Liver (tissue), 9 donors: ENCODE measurements around the gene ISG15. TPM values are rescaled to one million over a fixed set of nuclear protein-coding genes. Genes with fewer than 3 reads are reported as not detected.

ENCODE experiments used
- DNase-seq: peaks from one replicate; pipeline ENCODE4 v3.0.0-alpha.2; 2017; ENCODE audit warnings: low spot score
- H3K27ac ChIP-seq, 2 donors: one replicate each; pipeline ENCODE4 v1.7.0; 2013; ENCODE audit warnings: inconsistent platforms in 2 of 2, low read length in 2 of 2, control low read depth in 1 of 2, low read depth in 1 of 2, mild to moderate bottlenecking in 1 of 2
- H3K27me3 ChIP-seq, 4 donors: one replicate each; pipeline versions ENCODE4 v1.6.1 to v1.7.0; 2013; ENCODE audit warnings: low read length in 3 of 4, inconsistent platforms in 1 of 4, mild to moderate bottlenecking in 1 of 4, moderate library complexity in 1 of 4; ENCODE audit not compliant: control insufficient read depth in 4 of 4, insufficient read depth in 4 of 4
- H3K36me3 ChIP-seq, 4 donors: one replicate each; pipeline versions ENCODE4 v1.6.1 to v1.7.0; 2013; ENCODE audit warnings: low read length in 3 of 4, mild to moderate bottlenecking in 3 of 4, low read depth in 1 of 4, moderate library complexity in 1 of 4; ENCODE audit not compliant: control insufficient read depth in 4 of 4, insufficient read depth in 3 of 4
- H3K4me1 ChIP-seq, 4 donors: one replicate each; pipeline versions ENCODE4 v1.6.1 to v1.7.0; 2013; ENCODE audit warnings: low read length in 3 of 4, mild to moderate bottlenecking in 3 of 4, moderate library complexity in 1 of 4; ENCODE audit not compliant: control insufficient read depth in 4 of 4, insufficient read depth in 4 of 4
- H3K4me3 ChIP-seq, 3 donors: one replicate each; pipeline versions ENCODE4 v1.6.1 to v1.7.0; 2013; ENCODE audit warnings: low read length in 3 of 3, control low read depth in 1 of 3, low read depth in 1 of 3, mild to moderate bottlenecking in 1 of 3
- H3K9ac ChIP-seq, 2 donors: one replicate each; pipeline ENCODE4 v1.7.0; 2013; ENCODE audit warnings: low read length in 2 of 2, mild to moderate bottlenecking in 2 of 2, moderate library complexity in 2 of 2, control low read depth in 1 of 2, low read depth in 1 of 2
- H3K9me3 ChIP-seq, 4 donors: one replicate each; pipeline versions ENCODE4 v1.6.1 to v1.7.0; 2013; ENCODE audit warnings: low read length in 3 of 4; ENCODE audit not compliant: control insufficient read depth in 4 of 4
- ATF3 ChIP-seq: IDR thresholded peaks from 2 replicates; pipeline ENCODE4 v1.6.1; 2016; ENCODE audit warnings: antibody characterized with exemption
- EGR1 ChIP-seq, 2 donors: IDR thresholded peaks; 2 replicates each; pipeline ENCODE4 v1.6.1; 2016 to 2018; ENCODE audit warnings: antibody characterized with exemption in 2 of 2, low read depth in 2 of 2
- FOXA1 ChIP-seq: IDR thresholded peaks from 2 replicates; pipeline ENCODE4 v1.6.1; 2016; ENCODE audit warnings: antibody characterized with exemption
- FOXA2 ChIP-seq: IDR thresholded peaks from 2 replicates; pipeline ENCODE4 v1.6.1; 2016; ENCODE audit warnings: antibody characterized with exemption
- HNF4A ChIP-seq, 2 donors: conservative IDR thresholded peaks; 2 replicates each; pipeline ENCODE4 v1.6.1; 2016; ENCODE audit warnings: antibody characterized with exemption in 2 of 2, mild to moderate bottlenecking in 2 of 2
- JUND ChIP-seq, 2 donors: IDR thresholded peaks; 2 replicates each; pipeline ENCODE4 v1.6.1; 2016; ENCODE audit warnings: antibody characterized with exemption in 2 of 2
- RAD21 ChIP-seq, 2 donors: IDR thresholded peaks; 2 replicates each; pipeline ENCODE4 v1.6.1; 2016; ENCODE audit warnings: antibody characterized with exemption in 2 of 2, mild to moderate bottlenecking in 2 of 2
- REST ChIP-seq: IDR thresholded peaks from 2 replicates; pipeline ENCODE4 v1.6.1; 2016; ENCODE audit warnings: antibody characterized with exemption, mild to moderate bottlenecking
- RXRA ChIP-seq, 2 donors: IDR thresholded peaks; 2 replicates each; pipeline ENCODE4 v1.6.1; 2017 to 2018; ENCODE audit warnings: antibody characterized with exemption in 2 of 2, mild to moderate bottlenecking in 1 of 2
- SP1 ChIP-seq: IDR thresholded peaks from 2 replicates; pipeline ENCODE4 v1.6.1; 2018; ENCODE audit warnings: antibody characterized with exemption, mild to moderate bottlenecking
- TAF1 ChIP-seq: conservative IDR thresholded peaks from 2 replicates; pipeline ENCODE4 v1.6.1; 2016; ENCODE audit warnings: antibody characterized with exemption, mild to moderate bottlenecking
- YY1 ChIP-seq: IDR thresholded peaks from 2 replicates; pipeline ENCODE4 v1.6.1; 2016; ENCODE audit warnings: antibody characterized with exemption, mild to moderate bottlenecking
- WGBS: extraction: QIAGEN DNeasy Blood & Tissue Kit; methylation state at CpG from one replicate; pipeline ENCODE4 v1.1.7; 2013; 5-methylcytosine and 5-hydroxymethylcytosine counted together
- polyA plus RNA-seq, 2 donors: library from polyadenylated mRNA; stranded (reverse) in 1 of 2; unstranded in 1 of 2; fragments of 200-250 nt in 1 of 2; fragments of >200 nt in 1 of 2; fragmentation: Nextera tagmentation in 1 of 2; extraction: Ambion mirVana in 1 of 2; gene quantifications; one replicate each; pipeline versions ENCODE4 v1.2.1 to v1.2.3, GENCODE V29; 2013 to 2015
- total RNA-seq, 2 donors: library from RNA; depleted of rRNA; stranded (reverse); fragments of >200 nt; gene quantifications; one replicate each; pipeline ENCODE4 v1.2.3, GENCODE V29; 2014
- TF ChIP-seq, protein P1 (sequence below): fragments of 150-350 bp; IDR thresholded peaks from 2 replicates; pipeline ENCODE4 v1.5.1; 2017; ENCODE audit warnings: improper control_type of control experiment, low read depth, low read length; ENCODE audit not compliant: missing input control
- TF ChIP-seq, protein P2 (sequence below): IDR thresholded peaks from 2 replicates; pipeline ENCODE4 v1.6.1; 2016; ENCODE audit warnings: antibody characterized with exemption
- donor health status: healthy.
- donor health status: healthy.
- donor health status: healthy.
- donor health status: healthy.
- donor health status: healthy.

Gene ISG15
- total and polyA plus RNA-seq, 4 donors, result 9.3 to 89.4 (median 56.5) TPM

DNA sequence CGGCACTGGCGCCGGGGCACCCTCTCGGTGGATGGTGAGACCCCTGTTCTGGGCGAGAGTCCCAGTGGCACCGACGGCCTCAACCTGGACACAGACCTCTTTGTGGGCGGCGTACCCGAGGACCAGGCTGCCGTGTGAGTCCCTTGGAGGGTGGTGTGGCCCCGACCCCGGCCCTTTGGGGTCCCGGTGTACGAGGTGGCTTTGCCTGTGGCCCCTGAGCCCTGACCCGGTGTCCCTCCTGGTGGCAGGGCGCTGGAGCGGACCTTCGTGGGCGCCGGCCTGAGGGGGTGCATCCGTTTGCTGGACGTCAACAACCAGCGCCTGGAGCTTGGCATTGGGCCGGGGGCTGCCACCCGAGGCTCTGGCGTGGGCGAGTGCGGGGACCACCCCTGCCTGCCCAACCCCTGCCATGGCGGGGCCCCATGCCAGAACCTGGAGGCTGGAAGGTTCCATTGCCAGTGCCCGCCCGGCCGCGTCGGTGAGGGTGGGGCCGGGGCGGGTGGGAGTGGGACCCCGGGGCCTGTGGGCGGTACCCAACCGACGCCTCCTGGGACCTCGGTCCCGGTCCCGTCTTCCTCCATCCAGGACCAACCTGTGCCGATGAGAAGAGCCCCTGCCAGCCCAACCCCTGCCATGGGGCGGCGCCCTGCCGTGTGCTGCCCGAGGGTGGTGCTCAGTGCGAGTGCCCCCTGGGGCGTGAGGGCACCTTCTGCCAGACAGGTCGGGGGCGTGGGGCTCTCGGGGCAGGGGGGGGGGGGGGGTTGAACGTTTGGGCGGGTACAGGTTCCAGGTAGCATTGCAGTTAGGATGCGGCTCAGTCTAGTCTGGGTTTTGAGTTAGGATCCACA lies 36.2 kb downstream of the ISG15 start:
- H3K4me3 ChIP-seq, result no peak overlapping the region
- WGBS, result 93% methylated on average over 57 of the region's 57 CpGs
- H3K27me3 ChIP-seq, result no peaks in the 10 kb centered on the region
- H3K27ac ChIP-seq, result no peak overlapping the region
- H3K9ac ChIP-seq, result no peak overlapping the region
- no peaks in the 10 kb centered on the region for H3K9me3 ChIP-seq
- TF ChIP-seq ATF3 (no peak), RXRA (IDR thresholded peaks at IDR 0.05) (no peak), REST (no peak), SP1 (no peak), FOXA1 (no peak), RAD21 (IDR thresholded peaks at IDR 0.05) (no peak), FOXA2 (no peak), EGR1 (IDR thresholded peaks at IDR 0.05; ENCODE audit: low read depth in 2 of 2) (no peak), HNF4A (conservative IDR thresholded peaks at IDR 0.05) (no peak), TAF1 (no peak)
- TF ChIP-seq, protein P1, sequence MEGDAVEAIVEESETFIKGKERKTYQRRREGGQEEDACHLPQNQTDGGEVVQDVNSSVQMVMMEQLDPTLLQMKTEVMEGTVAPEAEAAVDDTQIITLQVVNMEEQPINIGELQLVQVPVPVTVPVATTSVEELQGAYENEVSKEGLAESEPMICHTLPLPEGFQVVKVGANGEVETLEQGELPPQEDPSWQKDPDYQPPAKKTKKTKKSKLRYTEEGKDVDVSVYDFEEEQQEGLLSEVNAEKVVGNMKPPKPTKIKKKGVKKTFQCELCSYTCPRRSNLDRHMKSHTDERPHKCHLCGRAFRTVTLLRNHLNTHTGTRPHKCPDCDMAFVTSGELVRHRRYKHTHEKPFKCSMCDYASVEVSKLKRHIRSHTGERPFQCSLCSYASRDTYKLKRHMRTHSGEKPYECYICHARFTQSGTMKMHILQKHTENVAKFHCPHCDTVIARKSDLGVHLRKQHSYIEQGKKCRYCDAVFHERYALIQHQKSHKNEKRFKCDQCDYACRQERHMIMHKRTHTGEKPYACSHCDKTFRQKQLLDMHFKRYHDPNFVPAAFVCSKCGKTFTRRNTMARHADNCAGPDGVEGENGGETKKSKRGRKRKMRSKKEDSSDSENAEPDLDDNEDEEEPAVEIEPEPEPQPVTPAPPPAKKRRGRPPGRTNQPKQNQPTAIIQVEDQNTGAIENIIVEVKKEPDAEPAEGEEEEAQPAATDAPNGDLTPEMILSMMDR, result no peak
- TF ChIP-seq, protein P2, sequence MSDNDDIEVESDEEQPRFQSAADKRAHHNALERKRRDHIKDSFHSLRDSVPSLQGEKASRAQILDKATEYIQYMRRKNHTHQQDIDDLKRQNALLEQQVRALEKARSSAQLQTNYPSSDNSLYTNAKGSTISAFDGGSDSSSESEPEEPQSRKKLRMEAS, result no peak
- no peaks in the 10 kb centered on the region for H3K4me1 ChIP-seq
- peaks cover 0 to 35% (median 6%) of the 10 kb centered on the region in 4 donors for H3K36me3 ChIP-seq
- no peak for DNase-seq

GRCh38 chr1:1050577-1051052 lies 37.3 kb downstream of the ISG15 start:
- Histone ChIP-seq H3K9me3 (no peaks in the 10 kb centered on the region), H3K36me3 (peaks cover 0 to 26% (median 5%) of the 10 kb centered on the region in 4 donors), H3K4me3 (no peak overlapping the region), H3K9ac (no peak overlapping the region), H3K27me3 (no peaks in the 10 kb centered on the region), H3K4me1 (no peaks in the 10 kb centered on the region), H3K27ac (no peak overlapping the region)
- DNase-seq, result no peak
- TF ChIP-seq RXRA (IDR thresholded peaks at IDR 0.05) (no peak), YY1 (no peak), JUND (IDR thresholded peaks at IDR 0.05) (no peak), ATF3 (no peak), FOXA1 (no peak), FOXA2 (no peak)
- WGBS, result 91% methylated on average over 32 of the region's 32 CpGs
